ENCODE data around the gene TRABD2B.
"Not testable (repeated sequence)": the region's sequence is repeated elsewhere in the genome, so short reads cannot be mapped to it uniquely, and the experiment has no call there.

Gene TRABD2B

DNA sequence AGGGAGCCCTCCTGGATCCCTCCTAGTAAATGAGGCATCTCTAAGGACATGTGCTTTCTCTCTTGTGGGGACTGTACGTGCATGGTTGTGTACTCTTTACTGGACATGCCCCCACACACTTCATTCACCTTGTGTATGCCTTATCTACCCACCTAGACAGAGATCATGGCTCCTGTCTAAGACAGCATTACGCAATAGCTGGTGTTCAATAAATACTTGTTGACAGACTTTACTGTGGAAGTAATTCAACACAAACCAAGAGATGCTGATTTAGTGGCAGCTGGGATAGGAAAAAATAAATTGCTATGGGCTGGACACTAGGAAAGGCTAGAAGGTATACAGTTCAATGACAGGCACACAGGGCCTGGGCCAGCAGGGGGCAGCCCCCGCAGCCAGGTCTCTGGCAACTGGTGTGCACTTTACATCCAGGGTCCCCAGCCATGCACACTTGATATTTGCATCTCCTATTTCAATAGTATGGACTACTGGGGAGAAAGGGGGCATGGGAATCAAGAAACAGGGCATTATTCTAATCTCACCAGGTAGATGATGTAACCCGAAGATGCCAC lies 24.2 kb downstream of the TRABD2B start:
- Histone ChIP-seq H3K4me3 (no peak overlapping the region), H3K27ac (no peak overlapping the region)

DNA sequence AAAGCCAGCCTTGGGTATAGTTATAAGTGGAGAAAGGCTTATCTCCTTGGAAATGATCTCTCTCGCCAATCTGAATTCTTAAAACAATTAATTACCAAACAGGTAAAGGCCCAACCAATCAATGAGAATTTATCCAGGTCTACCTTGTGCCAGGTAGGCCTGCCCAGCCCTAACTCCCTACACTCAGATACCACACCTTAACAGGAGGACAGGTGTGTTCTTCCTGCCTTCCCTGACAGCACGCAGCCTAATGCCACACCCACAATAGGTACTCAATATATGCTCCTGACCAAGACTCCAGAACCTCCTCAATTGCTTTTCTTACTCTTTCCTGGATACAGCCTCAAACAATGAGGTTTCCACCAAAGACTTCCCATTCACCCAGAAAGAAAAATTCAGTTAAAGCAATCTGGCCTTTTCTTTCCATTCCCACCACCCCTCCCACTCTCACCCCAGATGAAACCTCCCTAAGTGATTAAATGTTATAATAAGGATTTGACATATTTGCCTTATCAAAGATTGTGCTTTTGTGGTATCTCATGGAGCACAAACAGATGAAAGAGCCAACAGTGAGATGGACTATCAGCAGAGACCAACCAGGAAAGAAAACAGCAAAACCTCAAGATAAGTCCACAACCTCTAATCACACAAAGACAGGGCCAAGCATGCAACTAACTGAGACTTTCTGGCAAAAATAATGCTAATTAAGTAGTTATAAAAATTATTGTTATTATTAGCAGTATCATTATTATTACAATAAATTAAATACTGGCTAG lies 25.6 kb downstream of the TRABD2B start:
- Histone ChIP-seq H3K27ac (no peak overlapping the region), H3K4me3 (no peak overlapping the region)

DNA sequence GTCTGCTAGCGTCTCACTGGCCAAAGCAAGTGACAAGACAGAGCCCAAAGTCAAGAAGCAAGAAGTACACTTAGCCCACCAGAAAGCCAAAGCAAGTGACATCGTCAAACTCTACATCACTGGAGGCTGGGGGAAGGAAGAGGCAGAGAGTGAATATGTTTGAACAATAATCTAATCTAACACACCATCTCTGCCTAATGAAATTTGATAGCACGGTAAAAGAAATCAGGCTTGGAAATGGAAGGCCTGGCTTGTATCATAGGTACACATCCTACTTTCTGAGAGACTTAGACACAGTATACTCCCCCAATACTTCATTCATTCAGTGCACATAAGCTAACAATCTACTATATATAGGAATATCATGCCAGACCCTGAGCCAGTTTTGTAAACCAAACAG lies 26.3 kb downstream of the TRABD2B start:
- Histone ChIP-seq H3K27ac (no peak overlapping the region), H3K4me3 (no peak overlapping the region)

DNA sequence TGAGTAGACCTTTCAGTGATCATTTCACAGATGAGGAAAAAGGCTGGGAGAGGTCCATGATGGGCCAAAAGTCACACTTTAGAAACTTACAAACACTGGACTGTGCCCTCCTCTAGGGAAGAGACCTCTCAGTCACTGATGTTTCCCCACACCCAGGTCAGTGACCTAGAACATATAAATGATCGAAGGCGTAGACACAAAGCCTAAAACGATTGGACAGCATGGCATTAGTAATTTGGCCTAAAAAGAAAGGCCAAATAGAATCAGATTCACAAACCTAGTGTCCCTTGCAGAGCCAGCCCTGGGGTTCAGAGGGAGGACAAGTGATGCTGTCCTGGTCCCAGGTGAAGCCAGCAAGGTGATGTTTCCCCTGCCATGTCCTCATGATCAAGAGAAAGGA lies 27.7 kb downstream of the TRABD2B start:
- no peak overlapping the region for H3K27ac ChIP-seq
- no peak overlapping the region for H3K4me3 ChIP-seq

DNA sequence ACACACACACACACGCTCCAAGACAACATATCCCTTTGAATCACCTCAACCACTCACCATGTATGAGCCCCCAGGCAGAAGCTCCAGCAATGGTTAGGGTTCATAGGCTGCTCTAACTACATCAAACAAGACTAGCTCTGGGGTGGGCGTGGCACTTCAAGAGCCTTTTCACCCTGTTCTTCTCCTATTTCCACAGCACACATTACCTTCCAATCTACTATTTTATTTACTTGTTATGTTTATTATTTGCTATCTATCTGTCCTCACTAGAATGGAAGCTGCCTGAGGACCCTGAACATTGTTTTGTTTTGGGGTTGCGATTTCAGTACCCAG lies 28.7 kb downstream of the TRABD2B start:
- Histone ChIP-seq H3K27ac (no peak overlapping the region), H3K4me3 (no peak overlapping the region)

GRCh38 chr1:47967864-47968555 lies 29.2 kb downstream of the TRABD2B start:
- H3K4me3 ChIP-seq = no peak overlapping the region
- H3K27ac ChIP-seq = no peak overlapping the region

DNA sequence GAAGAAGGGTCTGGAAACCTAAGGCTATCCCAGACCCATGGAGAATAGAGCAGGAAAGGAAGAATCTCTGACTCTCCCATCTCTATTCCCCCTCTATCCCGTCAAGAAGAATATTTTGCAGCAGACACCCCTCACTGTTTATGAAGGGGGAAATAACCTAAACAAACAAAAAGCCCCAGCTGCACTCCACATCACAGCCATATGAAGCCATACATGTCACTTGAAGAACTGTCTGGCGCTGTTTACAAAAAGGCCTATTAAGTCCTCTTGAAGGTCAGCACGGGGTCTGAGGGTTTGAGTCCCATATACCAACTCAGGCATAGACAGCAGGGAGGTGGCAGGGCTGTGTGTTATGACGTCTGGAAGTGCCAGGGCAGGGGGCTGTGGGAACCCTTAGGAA lies 31.4 kb downstream of the TRABD2B start:
- no peak overlapping the region for H3K4me3 ChIP-seq
- no peak overlapping the region for H3K27ac ChIP-seq

DNA sequence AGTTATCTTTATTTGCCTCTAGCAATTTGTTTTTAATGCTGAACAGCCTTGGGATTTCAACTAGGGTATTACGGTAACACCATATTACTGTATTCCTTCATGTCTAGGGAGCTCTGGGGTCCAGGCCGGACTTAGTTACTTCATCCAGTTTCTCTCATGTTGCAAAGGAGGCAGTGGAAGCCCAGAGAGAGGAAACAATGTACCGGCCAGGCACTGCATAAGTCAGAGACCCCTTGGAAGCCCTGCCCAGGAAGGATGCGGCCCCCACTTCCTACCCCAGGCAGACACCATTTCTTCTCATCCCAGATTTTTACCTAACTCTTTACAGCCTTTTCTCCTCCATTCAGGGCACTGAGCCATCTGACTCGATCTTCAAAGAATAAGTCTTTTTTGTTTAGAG lies 32.5 kb downstream of the TRABD2B start:
- H3K27ac ChIP-seq = no peak overlapping the region
- H3K4me3 ChIP-seq = no peak overlapping the region

DNA sequence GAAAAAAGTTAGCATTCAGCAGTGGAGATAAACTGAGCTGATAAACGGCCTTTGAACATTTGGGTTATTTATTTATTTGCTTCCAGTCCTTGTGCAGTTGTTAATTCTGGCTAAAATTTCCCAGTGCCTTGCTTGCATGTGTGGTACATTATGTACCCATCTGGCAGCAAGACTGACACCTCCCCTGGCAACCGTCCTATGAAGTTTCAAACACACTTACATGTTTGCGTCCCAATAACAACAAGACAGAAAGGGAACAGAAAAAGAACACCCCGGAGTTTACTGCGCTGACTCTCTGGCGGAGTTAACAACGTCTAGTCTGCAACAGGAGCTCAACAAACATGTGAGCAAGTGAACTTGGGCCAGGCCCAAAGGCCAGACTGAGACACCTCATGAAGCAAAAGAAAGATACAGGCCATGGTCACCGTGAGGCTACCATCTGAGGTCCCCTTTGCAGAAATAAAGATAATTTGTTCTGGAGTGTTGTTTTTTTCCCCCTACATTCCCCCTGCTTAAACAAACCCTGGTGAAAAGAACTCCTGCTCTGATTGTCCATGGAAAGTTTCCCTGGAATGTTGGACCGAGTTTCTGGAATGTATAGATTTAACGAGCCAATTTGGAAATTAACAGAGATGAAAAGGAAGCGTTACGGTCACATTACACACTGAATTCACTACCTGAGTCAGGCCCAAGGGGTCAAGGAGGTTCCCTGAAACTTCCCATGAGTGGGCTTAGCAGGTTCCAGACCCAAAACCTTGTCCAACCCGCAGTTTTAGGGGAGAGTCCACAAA lies 33.4 kb downstream of the TRABD2B start:
- Histone ChIP-seq H3K4me3 (no peak overlapping the region), H3K27ac (no peak overlapping the region)

- no peak overlapping the region for H3K27ac ChIP-seq
- no peak overlapping the region for H3K4me3 ChIP-seq
Observed at GRCh38 chr1:47962750-47963492, 34.3 kb downstream of the TRABD2B start.

DNA sequence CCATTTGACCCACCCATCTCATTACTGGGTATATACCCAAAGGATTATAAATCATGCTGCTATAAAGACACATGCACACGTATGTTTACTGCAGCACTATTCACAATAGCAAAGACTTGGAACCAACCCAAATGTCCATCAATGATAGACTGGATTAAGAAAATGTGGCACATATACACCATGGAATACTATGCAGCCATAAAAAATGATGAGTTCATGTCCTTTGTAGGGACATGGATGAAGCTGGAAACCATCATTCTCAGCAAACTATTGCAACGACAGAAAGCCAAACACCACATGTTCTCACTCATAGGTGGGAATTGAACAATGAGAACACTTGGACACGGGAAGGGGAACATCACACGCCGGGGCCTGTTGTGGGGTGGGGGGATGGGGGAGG lies 35.4 kb downstream of the TRABD2B start:
- not testable (repeated sequence) for H3K4me3 ChIP-seq, H3K27ac ChIP-seq

GRCh38 chr1:47956491-47956890 lies 40.7 kb downstream of the TRABD2B start:
- H3K4me3 ChIP-seq, H3K27ac ChIP-seq: not testable (repeated sequence)

GRCh38 chr1:47953661-47954060 lies 43.5 kb downstream of the TRABD2B start:
- H3K4me3 ChIP-seq = no peak overlapping the region
- no peak overlapping the region for H3K27ac ChIP-seq

GRCh38 chr1:47951545-47952235 lies 45.5 kb downstream of the TRABD2B start:
- Histone ChIP-seq H3K27ac (no peak overlapping the region), H3K4me3 (no peak overlapping the region)

DNA sequence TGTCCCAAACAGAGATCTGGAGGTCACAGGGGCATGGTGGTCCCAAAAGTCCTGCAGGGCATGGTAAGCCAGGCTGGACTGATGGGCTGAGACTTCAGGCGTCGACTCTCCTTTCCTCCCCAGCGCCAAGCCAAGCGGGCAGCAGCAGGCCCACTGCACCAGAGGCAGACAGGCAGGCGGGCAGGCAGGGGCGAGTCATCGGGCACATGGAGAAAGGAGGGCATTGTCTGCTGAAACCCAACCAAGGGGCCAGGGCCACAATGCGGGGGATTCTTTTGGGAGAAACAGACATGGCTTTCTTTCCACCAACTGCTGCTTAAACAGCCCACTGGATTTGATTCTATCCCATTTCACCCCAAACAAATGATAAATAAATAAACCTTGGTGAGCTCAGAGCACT lies 46.2 kb downstream of the TRABD2B start:
- Histone ChIP-seq H3K27ac (no peak overlapping the region), H3K4me3 (no peak overlapping the region)

- Histone ChIP-seq H3K27ac (no peak overlapping the region), H3K4me3 (no peak overlapping the region)
Observed at GRCh38 chr1:47950471-47950870, 46.7 kb downstream of the TRABD2B start.

DNA sequence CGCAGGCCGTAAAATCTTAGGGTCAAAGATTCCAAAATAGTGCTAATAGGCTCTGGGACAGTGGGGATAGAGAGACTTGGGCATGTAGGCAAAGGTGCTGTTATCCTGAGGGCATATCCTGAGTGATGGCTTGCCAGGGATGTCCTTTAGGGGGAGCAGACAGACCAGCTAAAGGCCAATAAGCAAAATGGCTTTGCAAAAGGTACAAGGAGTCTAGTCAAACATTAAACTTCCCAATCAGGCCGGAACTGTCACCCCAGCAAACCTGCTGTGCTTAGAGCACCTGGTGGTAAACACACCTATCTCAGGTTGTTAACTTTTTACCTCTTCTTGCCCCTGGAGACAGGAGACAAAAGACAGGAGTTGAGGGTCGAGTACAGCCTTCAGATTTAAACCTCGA lies 49.1 kb downstream of the TRABD2B start:
- no peak overlapping the region for H3K4me3 ChIP-seq
- H3K27ac ChIP-seq = no peak overlapping the region

- Histone ChIP-seq H3K27ac (no peak overlapping the region), H3K4me3 (no peak overlapping the region)
Observed at GRCh38 chr1:47947531-47947930, 49.7 kb downstream of the TRABD2B start.

DNA sequence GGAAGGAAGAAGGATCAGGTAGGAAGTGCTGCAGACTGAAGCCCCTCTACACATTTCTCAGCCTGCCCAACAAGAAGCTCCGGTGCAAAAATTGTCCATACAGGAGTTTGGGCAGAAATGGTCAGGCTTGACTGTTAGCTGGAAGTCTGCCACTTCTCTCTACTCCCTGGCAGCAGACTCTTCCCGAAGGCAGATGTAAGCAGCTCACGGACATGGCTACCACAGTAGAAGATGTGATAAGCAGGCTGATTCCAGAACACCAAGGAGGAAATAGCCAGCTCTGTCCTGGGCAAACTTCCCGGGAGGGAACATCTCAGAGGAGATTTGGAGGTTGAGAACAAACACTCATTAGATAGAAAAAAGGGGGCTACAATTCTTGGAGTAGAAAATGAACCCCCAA lies 52.6 kb downstream of the TRABD2B start:
- H3K27ac ChIP-seq = no peak overlapping the region
- no peak overlapping the region for H3K4me3 ChIP-seq

Data from skin epidermis (tissue), 12 donors.